ENCODE measurements around the gene IGFBP2.

Gene IGFBP2

DNA sequence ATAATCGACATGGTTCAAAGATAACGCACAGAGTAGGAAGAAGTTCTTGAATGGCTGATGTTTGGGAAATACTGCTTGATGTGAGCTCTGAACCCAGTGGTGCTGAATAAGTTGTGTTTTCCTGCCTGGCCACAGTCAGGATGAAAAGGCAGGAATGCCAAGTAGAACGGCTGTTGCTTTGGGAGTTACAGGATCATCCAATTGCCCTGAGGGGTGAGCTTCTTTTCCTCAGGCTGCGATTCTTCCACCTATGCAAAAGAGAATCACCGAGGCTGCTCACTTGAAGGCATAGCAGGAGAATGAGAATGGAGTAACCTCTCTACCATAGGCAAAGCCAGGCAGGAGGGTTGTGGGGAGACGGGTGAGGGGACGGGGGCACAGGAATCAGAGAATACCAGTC lies 14.4 kb upstream of the IGFBP2 start:
- Histone ChIP-seq H2AFZ (ENCODE audit: low read depth, low read length, severe bottlenecking) (no peak overlapping the region), H3K36me3 (ENCODE audit: low read length) (no peaks in the 10 kb centered on the region), H3K27me3 (ENCODE audit: low read length) (no peaks in the 10 kb centered on the region; the same call in 1 of the 2 replicates), H3K9me2 (replicated peaks; ENCODE audit: insufficient read depth, low read length) (no peaks in the 10 kb centered on the region), H3F3A (ENCODE audit: insufficient read depth) (no peaks in the 10 kb centered on the region), H3K9me3 (ENCODE audit: insufficient read depth, low read length) (no peaks in the 10 kb centered on the region), H3K4me3 (ENCODE audit: insufficient read depth, low read length, poor library complexity, severe bottlenecking) (no peak overlapping the region), H3K27ac (ENCODE audit: low read depth, low read length) (no peak overlapping the region), H3K79me2 (ENCODE audit: insufficient read depth, low read length) (no peaks in the 10 kb centered on the region), H3K4me2 (ENCODE audit: low read depth, low read length, poor library complexity, severe bottlenecking) (no peak overlapping the region), H4K20me1 (ENCODE audit: low read depth, low read length) (no peaks in the 10 kb centered on the region), H3K9ac (ENCODE audit: low read length) (no peak overlapping the region)
- TF ChIP-seq, protein P1, sequence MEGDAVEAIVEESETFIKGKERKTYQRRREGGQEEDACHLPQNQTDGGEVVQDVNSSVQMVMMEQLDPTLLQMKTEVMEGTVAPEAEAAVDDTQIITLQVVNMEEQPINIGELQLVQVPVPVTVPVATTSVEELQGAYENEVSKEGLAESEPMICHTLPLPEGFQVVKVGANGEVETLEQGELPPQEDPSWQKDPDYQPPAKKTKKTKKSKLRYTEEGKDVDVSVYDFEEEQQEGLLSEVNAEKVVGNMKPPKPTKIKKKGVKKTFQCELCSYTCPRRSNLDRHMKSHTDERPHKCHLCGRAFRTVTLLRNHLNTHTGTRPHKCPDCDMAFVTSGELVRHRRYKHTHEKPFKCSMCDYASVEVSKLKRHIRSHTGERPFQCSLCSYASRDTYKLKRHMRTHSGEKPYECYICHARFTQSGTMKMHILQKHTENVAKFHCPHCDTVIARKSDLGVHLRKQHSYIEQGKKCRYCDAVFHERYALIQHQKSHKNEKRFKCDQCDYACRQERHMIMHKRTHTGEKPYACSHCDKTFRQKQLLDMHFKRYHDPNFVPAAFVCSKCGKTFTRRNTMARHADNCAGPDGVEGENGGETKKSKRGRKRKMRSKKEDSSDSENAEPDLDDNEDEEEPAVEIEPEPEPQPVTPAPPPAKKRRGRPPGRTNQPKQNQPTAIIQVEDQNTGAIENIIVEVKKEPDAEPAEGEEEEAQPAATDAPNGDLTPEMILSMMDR (IDR thresholded peaks at IDR 0.05; ENCODE audit: insufficient read depth, low read length, poor library complexity, severe bottlenecking), result no peak
- no peak for TF ChIP-seq EZH2phosphoT487 (conservative IDR thresholded peaks at IDR 0.05; ENCODE audit: low read length)

DNA sequence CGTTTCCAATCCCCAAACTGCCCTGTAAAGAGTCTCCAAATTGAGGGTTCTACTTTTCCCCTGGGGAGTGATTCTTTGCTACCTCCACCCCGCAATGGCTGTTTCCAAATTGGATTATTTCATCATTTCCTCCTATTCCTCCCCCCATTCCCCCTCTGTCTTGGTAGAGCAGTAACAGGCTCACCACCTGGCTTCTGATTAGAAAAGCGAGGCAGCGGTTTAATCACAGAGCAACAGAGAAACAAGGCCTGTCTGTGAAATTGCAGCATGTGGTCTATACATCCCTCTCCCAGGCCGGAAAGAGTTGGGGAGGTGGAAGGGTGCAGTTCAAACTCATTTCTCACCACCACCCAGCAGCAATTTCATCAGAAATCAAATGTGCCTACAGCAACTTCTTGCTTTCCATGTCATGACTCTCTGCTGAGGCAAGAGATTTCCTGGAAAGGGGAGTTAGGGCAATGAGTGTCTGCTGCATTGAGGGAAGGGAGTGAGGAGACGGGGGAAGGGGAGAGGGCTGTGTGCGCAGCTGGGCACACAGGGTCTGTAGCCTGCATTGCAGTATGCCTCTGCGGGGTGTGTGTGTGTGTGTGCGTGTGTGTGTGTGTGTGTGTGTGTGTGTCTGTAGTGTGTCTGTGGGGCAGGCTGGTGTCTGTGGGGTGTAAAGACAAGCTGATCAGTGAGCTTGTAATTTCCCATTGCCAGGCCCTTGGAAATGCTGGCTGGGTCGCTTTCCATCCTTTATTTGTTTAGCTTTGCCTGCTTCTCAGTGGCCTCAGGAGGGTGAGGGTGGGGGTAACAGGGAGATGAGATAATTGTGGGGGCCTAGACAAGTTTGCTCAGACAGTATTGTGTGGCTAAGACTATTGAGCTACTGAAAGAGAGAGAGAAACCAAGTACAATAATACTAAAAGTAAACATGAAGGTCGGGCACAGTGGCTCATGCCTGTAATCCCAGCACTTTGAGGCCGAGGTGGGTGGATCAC lies 13.5 kb upstream of the IGFBP2 start:
- Histone ChIP-seq H3K36me3 (ENCODE audit: low read length) (no peaks in the 10 kb centered on the region), H3K27ac (ENCODE audit: low read depth, low read length) (no peak overlapping the region), H3K79me2 (ENCODE audit: insufficient read depth, low read length) (no peaks in the 10 kb centered on the region), H2AFZ (ENCODE audit: low read depth, low read length, severe bottlenecking) (no peak overlapping the region), H3K27me3 (ENCODE audit: low read length) (no peaks in the 10 kb centered on the region; the same call in 1 of the 2 replicates), H3K9me2 (replicated peaks; ENCODE audit: insufficient read depth, low read length) (no peaks in the 10 kb centered on the region), H3F3A (ENCODE audit: insufficient read depth) (no peaks in the 10 kb centered on the region), H4K20me1 (ENCODE audit: low read depth, low read length) (no peaks in the 10 kb centered on the region), H3K9me3 (ENCODE audit: insufficient read depth, low read length) (no peaks in the 10 kb centered on the region), H3K4me3 (ENCODE audit: insufficient read depth, low read length, poor library complexity, severe bottlenecking) (no peak overlapping the region), H3K4me2 (ENCODE audit: low read depth, low read length, poor library complexity, severe bottlenecking) (no peak overlapping the region), H3K9ac (ENCODE audit: low read length) (no peak overlapping the region)
- TF ChIP-seq, protein P1 (IDR thresholded peaks at IDR 0.05; ENCODE audit: insufficient read depth, low read length, poor library complexity, severe bottlenecking), result no peak
- no peak for TF ChIP-seq EZH2phosphoT487 (conservative IDR thresholded peaks at IDR 0.05; ENCODE audit: low read length)

DNA sequence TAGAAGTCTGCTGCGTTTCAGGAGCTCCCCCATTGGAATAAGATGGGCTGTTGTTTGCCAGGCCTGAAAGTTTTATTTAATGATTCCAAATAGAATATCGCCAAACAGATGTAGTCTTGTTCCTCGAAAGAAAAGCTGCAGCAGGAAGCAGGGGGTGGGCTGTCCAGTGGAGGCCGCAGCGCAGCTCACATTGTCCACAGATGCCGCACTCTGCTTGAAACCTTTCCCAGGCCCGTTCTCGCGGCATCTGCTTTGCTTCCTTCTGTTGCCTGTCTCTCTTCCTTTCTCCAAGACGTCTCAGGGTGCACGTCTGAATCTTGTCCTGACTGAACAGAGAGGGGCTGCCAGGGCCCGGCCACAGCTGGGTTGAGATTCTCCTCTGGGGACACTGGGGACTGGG lies 12.4 kb upstream of the IGFBP2 start:
- TF ChIP-seq, protein P1 (IDR thresholded peaks at IDR 0.05; ENCODE audit: insufficient read depth, low read length, poor library complexity, severe bottlenecking), result no peak
- no peak for TF ChIP-seq EZH2phosphoT487 (conservative IDR thresholded peaks at IDR 0.05; ENCODE audit: low read length)
- H3K9ac ChIP-seq (ENCODE audit: low read length), result no peak overlapping the region
- no peaks in the 10 kb centered on the region for H3K79me2 ChIP-seq (ENCODE audit: insufficient read depth, low read length)
- H3K36me3 ChIP-seq (ENCODE audit: low read length), result no peaks in the 10 kb centered on the region
- H4K20me1 ChIP-seq (ENCODE audit: low read depth, low read length), result no peaks in the 10 kb centered on the region
- no peak overlapping the region for H3K27ac ChIP-seq (ENCODE audit: low read depth, low read length)
- H3K4me2 ChIP-seq (ENCODE audit: low read depth, low read length, poor library complexity, severe bottlenecking), result no peak overlapping the region
- no peak overlapping the region for H3K4me3 ChIP-seq (ENCODE audit: insufficient read depth, low read length, poor library complexity, severe bottlenecking)
- H2AFZ ChIP-seq (ENCODE audit: low read depth, low read length, severe bottlenecking), result no peak overlapping the region
- no peaks in the 10 kb centered on the region for H3K9me2 ChIP-seq (replicated peaks; ENCODE audit: insufficient read depth, low read length)
- H3F3A ChIP-seq (ENCODE audit: insufficient read depth), result no peaks in the 10 kb centered on the region
- no peaks in the 10 kb centered on the region for H3K9me3 ChIP-seq (ENCODE audit: insufficient read depth, low read length)
- no peaks in the 10 kb centered on the region for H3K27me3 ChIP-seq (ENCODE audit: low read length)
